Tibial nerve (tissue), 4 donors: Measurements from ENCODE around the gene SFPQ. TPM values are rescaled to one million over a fixed set of nuclear protein-coding genes. Genes with fewer than 3 reads are reported as not detected.

Experiments used
- DNase-seq, 2 donors: peaks; one replicate each; pipeline ENCODE4 v3.0.0-alpha.2; 2019; ENCODE audit warnings: low spot score in 2 of 2
- H3K27ac ChIP-seq, 4 donors: fragments of 200-600 bp; sonication (generic) in 3 of 4; one replicate each; pipeline ENCODE4 v1.5.1; 2017 to 2019; ENCODE audit warnings: mild to moderate bottlenecking in 1 of 4
- H3K27me3 ChIP-seq, 2 donors: fragments of 200-600 bp; sonication (generic) in 1 of 2; one replicate each; pipeline versions ENCODE4 v1.5.1 to v1.6.0; 2017 to 2019
- H3K36me3 ChIP-seq, 3 donors: fragments of 200-600 bp; sonication (generic); one replicate each; pipeline ENCODE4 v1.5.1; 2018 to 2019
- H3K4me1 ChIP-seq, 4 donors: fragments of 200-600 bp; sonication (generic) in 3 of 4; one replicate each; pipeline ENCODE4 v1.5.1; 2017 to 2019
- H3K4me3 ChIP-seq, 4 donors: fragments of 200-600 bp; sonication (generic) in 3 of 4; one replicate each; pipeline ENCODE4 v1.5.1; 2017 to 2019; ENCODE audit warnings: mild to moderate bottlenecking in 1 of 4, moderate library complexity in 1 of 4
- H3K9me3 ChIP-seq, 4 donors: fragments of 200-600 bp; sonication (generic) in 3 of 4; one replicate each; pipeline ENCODE4 v1.5.1; 2017 to 2019
- CTCF ChIP-seq, 5 experiments: fragments of 200-600 bp in 3 of 5; fragments of 450-650 bp in 2 of 5; sonication (generic) in 3 of 5; IDR thresholded peaks; one replicate each; pipeline ENCODE4 v1.5.1; 2016 to 2019; ENCODE audit warnings: antibody characterized with exemption in 5 of 5, mild to moderate bottlenecking in 3 of 5, moderate library complexity in 2 of 5
- EP300 ChIP-seq, 2 donors: sonication (generic); formaldehyde crosslinking; IDR thresholded peaks; one replicate each; pipeline ENCODE4 v1.6.1; 2017; ENCODE audit warnings: antibody characterized with exemption in 2 of 2, mild to moderate bottlenecking in 1 of 2
- POLR2A ChIP-seq, 2 donors: fragments of 450-650 bp; IDR thresholded peaks; one replicate each; pipeline ENCODE4 v1.6.1; 2017; ENCODE audit warnings: antibody characterized with exemption in 2 of 2, mild to moderate bottlenecking in 2 of 2, moderate library complexity in 2 of 2
- WGBS, 2 donors: methylation state at CpG; one replicate each; pipeline ENCODE4 v1.1.5; 2018; 5-methylcytosine and 5-hydroxymethylcytosine counted together
- total RNA-seq, 4 donors: library from RNA; depleted of rRNA; stranded (reverse); fragments of >200 nt; gene quantifications; one replicate each; pipeline ENCODE4 v1.1.0, GENCODE V29; 2016

SFPQ gene
- total RNA-seq, 4 donors from 2014 or later = 243 to 318 (median 267) TPM

- Histone ChIP-seq H3K4me1 (peaks cover 0 to 12% (median 0%) of the 10 kb centered on the region in 4 donors), H3K36me3 (no peaks in the 10 kb centered on the region), H3K27ac (peak overlapping the region in 1 of 4 donors; percentile 67), H3K27me3 (no peaks in the 10 kb centered on the region), H3K9me3 (no peaks in the 10 kb centered on the region), H3K4me3 (no peak overlapping the region)
- WGBS, 2 donors = 71 to 72% methylated on average over 4 of the region's 4 CpGs
- no peak for TF ChIP-seq CTCF (IDR thresholded peaks at IDR 0.05)
- TF ChIP-seq EP300 (IDR thresholded peaks at IDR 0.05) = no peak
- no peak for TF ChIP-seq POLR2A (IDR thresholded peaks at IDR 0.05)
- DNase-seq = no peak
Observed at GRCh38 chr1:35223084-35223630, 30.2 kb upstream of the SFPQ start.

- no peak for DNase-seq
- no peak overlapping the region for H3K4me3 ChIP-seq
- no peaks in the 10 kb centered on the region for H3K27me3 ChIP-seq
- no peaks in the 10 kb centered on the region for H3K36me3 ChIP-seq
- peaks cover 0 to 12% (median 0%) of the 10 kb centered on the region in 4 donors for H3K4me1 ChIP-seq
- TF ChIP-seq POLR2A (IDR thresholded peaks at IDR 0.05) (no peak), EP300 (IDR thresholded peaks at IDR 0.05) (no peak), CTCF (IDR thresholded peaks at IDR 0.05) (no peak)
- WGBS, 2 donors = 45 to 52% methylated on average over 6 of the region's 6 CpGs
- peak overlapping the region in 1 of 4 donors; percentile 67 for H3K27ac ChIP-seq
- H3K9me3 ChIP-seq = no peaks in the 10 kb centered on the region
Observed at GRCh38 chr1:35222322-35223083, 29.6 kb upstream of the SFPQ start.

- peak in 1 of 5 experiments; percentile 21 for TF ChIP-seq CTCF (IDR thresholded peaks at IDR 0.05)
- TF ChIP-seq EP300 (IDR thresholded peaks at IDR 0.05) = no peak
- no peaks in the 10 kb centered on the region for H3K27me3 ChIP-seq
- no peak overlapping the region for H3K27ac ChIP-seq
- H3K4me1 ChIP-seq = peaks cover 0 to 12% (median 0%) of the 10 kb centered on the region in 4 donors
- H3K9me3 ChIP-seq = no peaks in the 10 kb centered on the region
- H3K4me3 ChIP-seq = no peak overlapping the region
- 42 to 48% methylated on average over 2 of the region's 2 CpGs for WGBS, 2 donors
- no peaks in the 10 kb centered on the region for H3K36me3 ChIP-seq
- DNase-seq = no peak
Observed at GRCh38 chr1:35220976-35221375, 28.0 kb upstream of the SFPQ start.

- TF ChIP-seq POLR2A (IDR thresholded peaks at IDR 0.05) = no peak
- TF ChIP-seq CTCF (IDR thresholded peaks at IDR 0.05) = no peak
- TF ChIP-seq EP300 (IDR thresholded peaks at IDR 0.05) = no peak
- no peak overlapping the region for H3K27ac ChIP-seq
- whole genome bisulfite sequencing, 2 donors = 22 to 24% methylated on average over 3 of the region's 3 CpGs
Observed at GRCh38 chr1:35215346-35215745, 22.4 kb upstream of the SFPQ start.

GRCh38 chr1:35211120-35211414, 18.1 kb upstream of the SFPQ start:
- Histone ChIP-seq H3K9me3 (no peaks in the 10 kb centered on the region), H3K4me3 (no peak overlapping the region), H3K4me1 (peaks cover 0 to 10% (median 0%) of the 10 kb centered on the region in 4 donors), H3K36me3 (no peaks in the 10 kb centered on the region), H3K27ac (no peak overlapping the region), H3K27me3 (no peaks in the 10 kb centered on the region)
- TF ChIP-seq POLR2A (IDR thresholded peaks at IDR 0.05) (no peak), EP300 (IDR thresholded peaks at IDR 0.05) (no peak), CTCF (IDR thresholded peaks at IDR 0.05) (no peak)
- DNase-seq = no peak
- WGBS, 2 donors = 16 to 17% methylated on average over 1 of the region's 1 CpG

More at GRCh38 chr1:35215346-35215745, 22.4 kb upstream of the SFPQ start:
- Histone ChIP-seq H3K4me3 (no peak overlapping the region), H3K27me3 (no peaks in the 10 kb centered on the region), H3K36me3 (no peaks in the 10 kb centered on the region), H3K4me1 (peaks cover 0 to 7% (median 0%) of the 10 kb centered on the region in 4 donors), H3K9me3 (no peaks in the 10 kb centered on the region)
- DNase-seq = no peak
